ACHN (cell line): ENCODE measurements around the gene TMEM14A.
"Not testable (repeated sequence)": the region's sequence is repeated elsewhere in the genome, so short reads cannot be mapped to it uniquely, and the experiment has no call there.

ENCODE experiments used
- DNase-seq: peaks from one replicate; pipeline ENCODE4 v3.0.0-alpha.2; 2015
- in situ Hi-C: cut with HindIII; loops from 2 replicates; pipeline ENCODE4 v1.10.0; 2017; ENCODE audit warnings: low sequenced_read_pairs, low pct_ligation_motif_present, low pct_unique_long_range_greater_than_20kb

Gene TMEM14A

GRCh38 chr6:52653151-52653550, 17.8 kb upstream of the TMEM14A start:
- no peak for DNase-seq
- in situ Hi-C loops, result loop anchor here (25.0 kb wide), 1 partner anchor 241 kb away; the partner anchor contains the start of gene EFHC1

GRCh38 chr6:52654007-52654406, 16.9 kb upstream of the TMEM14A start:
- in situ Hi-C loops, result loop anchor here (25.0 kb wide), 1 partner anchor 242 kb away; the partner anchor contains the start of gene EFHC1

GRCh38 chr6:52654592-52654991, 16.3 kb upstream of the TMEM14A start:
- DNase-seq, result no peak
- in situ Hi-C loops, result loop anchor here (25.0 kb wide), 1 partner anchor 242 kb away; the partner anchor contains the start of gene EFHC1

More at GRCh38 chr6:52654007-52654406, 16.9 kb upstream of the TMEM14A start:
- DNase-seq, result no peak

- DNase-seq, result not testable (repeated sequence)
- in situ Hi-C loops, result loop anchor here (25.0 kb wide), 1 partner anchor 244 kb away; the partner anchor contains the start of gene EFHC1
Measured at GRCh38 chr6:52655941-52656340, 15.0 kb upstream of the TMEM14A start.

- in situ Hi-C loops, result loop anchor here (25.0 kb wide), 1 partner anchor 246 kb away; the partner anchor contains the start of gene EFHC1
- DNase-seq, result no peak
Measured at GRCh38 chr6:52657870-52658269, 13.0 kb upstream of the TMEM14A start.

- in situ Hi-C loops, result loop anchor here (25.0 kb wide), 1 partner anchor 249 kb away; the partner anchor contains the start of gene EFHC1
- DNase-seq, result no peak
Measured at GRCh38 chr6:52661551-52661950, 9.4 kb upstream of the TMEM14A start.

- in situ Hi-C loops, result loop anchor here (25.0 kb wide), 1 partner anchor 250 kb away; the partner anchor contains the start of gene EFHC1
- DNase-seq, result peak; percentile 73
Measured at GRCh38 chr6:52662031-52662430, 8.9 kb upstream of the TMEM14A start.

- in situ Hi-C loops, result loop anchor here (25.0 kb wide), 1 partner anchor 251 kb away; the partner anchor contains the start of gene EFHC1
- DNase-seq, result peak; percentile 69
Measured at GRCh38 chr6:52663120-52663935, 7.6 kb upstream of the TMEM14A start.

- no peak for DNase-seq
- in situ Hi-C loops, result loop anchor here (25.0 kb wide), 1 partner anchor 252 kb away; the partner anchor contains the start of gene EFHC1
Measured at GRCh38 chr6:52663936-52664185, 7.1 kb upstream of the TMEM14A start.

GRCh38 chr6:52664186-52664990, 6.5 kb upstream of the TMEM14A start:
- in situ Hi-C loops, result loop anchor here (25.0 kb wide), 1 partner anchor 252 kb away; the partner anchor contains the start of gene EFHC1
- DNase-seq, result peak; percentile 94

- in situ Hi-C loops, result loop anchor here (25.0 kb wide), 1 partner anchor 253 kb away; the partner anchor contains the start of gene EFHC1
- no peak for DNase-seq
Measured at GRCh38 chr6:52664991-52665686, 5.8 kb upstream of the TMEM14A start.

GRCh38 chr6:52666071-52666470, 4.8 kb upstream of the TMEM14A start:
- in situ Hi-C loops, result loop anchor here (25.0 kb wide), 1 partner anchor 254 kb away; the partner anchor contains the start of gene EFHC1
- DNase-seq, result no peak

- DNase-seq, result no peak
- in situ Hi-C loops, result loop anchor here (25.0 kb wide), 1 partner anchor 254 kb away; the partner anchor contains the start of gene EFHC1
Measured at GRCh38 chr6:52666523-52666922, 4.4 kb upstream of the TMEM14A start.

GRCh38 chr6:52667572-52667971, 3.3 kb upstream of the TMEM14A start:
- no peak for DNase-seq
- in situ Hi-C loops, result loop anchor here (25.0 kb wide), 1 partner anchor 255 kb away; the partner anchor contains the start of gene EFHC1

- in situ Hi-C loops, result loop anchor here (25.0 kb wide), 1 partner anchor 259 kb away; the partner anchor contains the start of gene EFHC1
Measured at GRCh38 chr6:52671676-52672075, 763 bp downstream of the TMEM14A start.

GRCh38 chr6:52672412-52673025, 1.6 kb downstream of the TMEM14A start:
- in situ Hi-C loops, result loop anchor here (25.0 kb wide), 1 partner anchor 260 kb away; the partner anchor contains the start of gene EFHC1

More at GRCh38 chr6:52671676-52672075, 763 bp downstream of the TMEM14A start:
- DNase-seq, result no peak

GRCh38 chr6:52674666-52675065, 3.8 kb downstream of the TMEM14A start:
- DNase-seq, result no peak
- in situ Hi-C loops, result loop anchor here (25.0 kb wide), 1 partner anchor 262 kb away; the partner anchor contains the start of gene EFHC1

More at GRCh38 chr6:52672412-52673025, 1.6 kb downstream of the TMEM14A start:
- DNase-seq, result peak; percentile 48
